Colonic mucosa (tissue), 4 donors: ENCODE measurements around the gene TRIB2. TPM values are rescaled to one million over a fixed set of nuclear protein-coding genes. Genes with fewer than 3 reads are reported as not detected.

Experiments
- DNase-seq: peaks from one replicate; pipeline ENCODE4 v3.0.0-alpha.2; 2020
- H3K27ac ChIP-seq: fragments of 200-600 bp; one replicate; pipeline ENCODE4 v1.8.0; 2021
- H3K27me3 ChIP-seq: fragments of 200-600 bp; one replicate; pipeline ENCODE4 v1.8.0; 2021
- H3K36me3 ChIP-seq: fragments of 200-600 bp; one replicate; pipeline ENCODE4 v1.8.0; 2021
- H3K4me1 ChIP-seq: fragments of 200-600 bp; one replicate; pipeline ENCODE4 v1.8.0; 2021; ENCODE audit warnings: mild to moderate bottlenecking
- H3K4me3 ChIP-seq: fragments of 200-600 bp; one replicate; pipeline ENCODE4 v1.8.0; 2021
- H3K9ac ChIP-seq, 2 donors: one replicate each; pipeline ENCODE4 v1.7.0; 2013; ENCODE audit warnings: control low read depth in 2 of 2, low read depth in 2 of 2, low read length in 2 of 2
- H3K9me3 ChIP-seq: fragments of 200-600 bp; one replicate; pipeline ENCODE4 v1.8.0; 2021
- CTCF ChIP-seq: fragments of 200-600 bp; IDR thresholded peaks from one replicate; pipeline ENCODE4 v1.8.0; 2022; ENCODE audit warnings: antibody characterized with exemption, mild to moderate bottlenecking
- intact Hi-C: fragments of 100-400 bp; cut with DNase I; formaldehyde crosslinking; loops from one replicate; pipeline ENCODE4 v1.14.1; 2022
- total RNA-seq, 2 donors: library from RNA; stranded (reverse); fragmentation: NEBNext Ultra II Directional in 1 of 2; extraction: Animal tissue kit (Norgen Biotek cat#: 25700) in 1 of 2; gene quantifications; one replicate each; pipeline ENCODE4 v1.2.1, GENCODE V29; 2021
- donor health status: healthy.
- donor health status: DM: no; HTN: no; CAD: no.
- donor health status: DM: no; HTN: no; CAD: no.

The TRIB2 gene
- total RNA-seq, 2 donors from 2014 or later: 3.7 to 10.5 TPM

GRCh38 chr2:12683457-12684100 lies 33.2 kb upstream of the TRIB2 start:
- no peak for TF ChIP-seq CTCF
- DNase-seq: no peak
- Histone ChIP-seq H3K4me3 (no peak overlapping the region), H3K36me3 (no peaks in the 10 kb centered on the region), H3K27me3 (no peaks in the 10 kb centered on the region), H3K9ac (no peak overlapping the region), H3K27ac (no peak overlapping the region), H3K9me3 (no peaks in the 10 kb centered on the region), H3K4me1 (no peaks in the 10 kb centered on the region)
- intact Hi-C loops: no loop called here

DNA sequence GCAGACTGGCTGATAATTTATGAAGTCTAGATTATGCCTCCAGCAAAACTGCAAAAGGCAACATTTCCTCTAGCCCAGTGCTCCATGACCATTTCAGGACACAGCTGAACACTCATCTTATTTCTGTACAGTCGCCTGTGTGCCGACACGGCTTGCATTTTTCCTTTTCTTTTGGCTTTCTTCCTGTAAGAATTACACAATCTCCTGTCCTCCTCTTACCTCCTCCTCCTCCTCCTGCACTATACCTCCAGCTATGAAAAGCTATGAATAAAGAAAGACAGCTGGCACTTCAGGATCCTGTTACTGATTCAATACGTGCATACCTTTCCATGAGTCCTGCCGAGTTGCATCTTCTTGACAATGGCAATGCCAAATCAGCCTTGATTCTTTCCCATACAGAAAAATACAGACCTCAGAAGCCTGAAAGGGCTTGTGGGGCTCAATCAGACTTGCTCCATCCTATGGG lies 32.2 kb upstream of the TRIB2 start:
- no peaks in the 10 kb centered on the region for H3K36me3 ChIP-seq
- H3K4me1 ChIP-seq: no peaks in the 10 kb centered on the region
- no peak for DNase-seq
- no peak overlapping the region for H3K27ac ChIP-seq
- no peak for TF ChIP-seq CTCF
- H3K9ac ChIP-seq: no peak overlapping the region
- H3K9me3 ChIP-seq: no peaks in the 10 kb centered on the region
- H3K4me3 ChIP-seq: no peak overlapping the region
- H3K27me3 ChIP-seq: no peaks in the 10 kb centered on the region
- intact Hi-C loops: no loop called here

DNA sequence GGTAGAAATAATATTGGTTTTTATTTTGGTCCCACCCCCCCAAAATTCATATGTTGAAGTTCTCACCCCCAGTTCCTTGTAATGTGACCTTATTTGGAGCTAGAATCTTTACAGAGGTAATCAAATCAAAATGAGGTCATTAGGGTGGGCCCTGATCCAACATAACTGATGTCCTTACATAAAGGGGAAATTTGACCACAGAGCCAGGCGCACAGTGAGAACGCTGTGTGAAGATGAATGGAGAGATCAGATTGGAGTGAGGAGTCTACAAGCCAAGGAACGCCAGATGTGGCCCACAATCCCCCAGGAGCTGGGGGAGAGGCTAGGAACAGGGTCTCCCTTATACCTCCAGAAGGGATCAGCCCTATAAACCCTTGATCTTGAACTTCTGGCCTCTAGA lies 31.6 kb upstream of the TRIB2 start:
- intact Hi-C loops: no loop called here
- no peaks in the 10 kb centered on the region for H3K27me3 ChIP-seq
- H3K4me3 ChIP-seq: no peak overlapping the region
- no peaks in the 10 kb centered on the region for H3K36me3 ChIP-seq
- no peak overlapping the region for H3K9ac ChIP-seq
- no peak for TF ChIP-seq CTCF
- H3K9me3 ChIP-seq: no peaks in the 10 kb centered on the region
- H3K4me1 ChIP-seq: no peaks in the 10 kb centered on the region
- H3K27ac ChIP-seq: no peak overlapping the region
- no peak for DNase-seq

- DNase-seq: no peak
- no peak overlapping the region for H3K4me3 ChIP-seq
- H3K9ac ChIP-seq: no peak overlapping the region
- H3K27me3 ChIP-seq: no peaks in the 10 kb centered on the region
- intact Hi-C loops: no loop called here
- H3K4me1 ChIP-seq: no peaks in the 10 kb centered on the region
- H3K36me3 ChIP-seq: no peaks in the 10 kb centered on the region
- H3K27ac ChIP-seq: no peak overlapping the region
- no peak for TF ChIP-seq CTCF
- H3K9me3 ChIP-seq: no peaks in the 10 kb centered on the region
Measured at GRCh38 chr2:12685956-12686355, 30.8 kb upstream of the TRIB2 start.

- Histone ChIP-seq H3K9ac (no peak overlapping the region), H3K27ac (no peak overlapping the region), H3K9me3 (no peaks in the 10 kb centered on the region), H3K4me1 (no peaks in the 10 kb centered on the region), H3K36me3 (no peaks in the 10 kb centered on the region), H3K4me3 (no peak overlapping the region), H3K27me3 (no peaks in the 10 kb centered on the region)
- TF ChIP-seq CTCF: no peak
- DNase-seq: no peak
- intact Hi-C loops: no loop called here
Measured at GRCh38 chr2:12686708-12687283, 29.9 kb upstream of the TRIB2 start.
